ENCODE measurements around the gene AVP. TPM values are rescaled to one million over a fixed set of nuclear protein-coding genes. Genes with fewer than 3 reads are reported as not detected.

Gene AVP
- total RNA-seq, 1 donor: not detected

GRCh38 chr20:3059489-3059888 is 25.0 kb downstream of the AVP start:
- no peak overlapping the region for H3K4me3 ChIP-seq (ENCODE audit: low read depth, low read length)
- no peak for TF ChIP-seq CTCF (IDR thresholded peaks at IDR 0.05; ENCODE audit: insufficient read depth, low read depth, low read length)
- no peak for DNase-seq (ENCODE audit: low read depth)

GRCh38 chr20:3051385-3052019 is 33.0 kb downstream of the AVP start:
- no peak for DNase-seq (ENCODE audit: low read depth)
- no peak for TF ChIP-seq CTCF (IDR thresholded peaks at IDR 0.05; ENCODE audit: insufficient read depth, low read depth, low read length)
- H3K4me3 ChIP-seq (ENCODE audit: low read depth, low read length): no peak overlapping the region

- no peak for TF ChIP-seq CTCF (IDR thresholded peaks at IDR 0.05; ENCODE audit: insufficient read depth, low read depth, low read length)
- H3K4me3 ChIP-seq (ENCODE audit: low read depth, low read length): no peak overlapping the region
- no peak for DNase-seq (ENCODE audit: low read depth)
Measured at GRCh38 chr20:3047486-3048419, 36.8 kb downstream of the AVP start.

GRCh38 chr20:3046677-3047462 is 37.7 kb downstream of the AVP start:
- no peak for TF ChIP-seq CTCF (IDR thresholded peaks at IDR 0.05; ENCODE audit: insufficient read depth, low read depth, low read length)
- peak overlapping the region; percentile 82 for H3K4me3 ChIP-seq (ENCODE audit: low read depth, low read length)
- no peak for DNase-seq (ENCODE audit: low read depth)

GRCh38 chr20:3045816-3046676 is 38.5 kb downstream of the AVP start, which contains the start of gene MRPS26:
Gene MRPS26 (plus strand): TSS chr20:3046052. CDS start chr20:3046069, 17 bp downstream.
- no peak for TF ChIP-seq CTCF (IDR thresholded peaks at IDR 0.05; ENCODE audit: insufficient read depth, low read depth, low read length)
- H3K4me3 ChIP-seq (ENCODE audit: low read depth, low read length): peak within 1 kb of the TSS; percentile 82
- DNase-seq (ENCODE audit: low read depth): peak; percentile 88
